Forelimb muscle (tissue), 1 donor: ENCODE results near the gene ATP11A. TPM values are rescaled to one million over a fixed set of nuclear protein-coding genes. Genes with fewer than 3 reads are reported as not detected.

Experiments
- DNase-seq: peaks from one replicate; pipeline ENCODE4 v3.0.0-alpha.2; 2013; ENCODE audit warnings: low read depth
- polyA plus RNA-seq: library from polyadenylated mRNA; unstranded; fragments of 120-200 nt; gene quantifications from one replicate; pipeline ENCODE4 v1.2.1, GENCODE V29; 2013; ENCODE audit not compliant: insufficient read length

ATP11A gene
- polyA plus RNA-seq, 1 donor = 22.0 TPM

- DNase-seq = no peak
Observed at GRCh38 chr13:112709825-112710783, 20.3 kb downstream of the ATP11A start.

GRCh38 chr13:112710855-112711527, 21.2 kb downstream of the ATP11A start:
- no peak for DNase-seq

GRCh38 chr13:112711528-112712265, 21.9 kb downstream of the ATP11A start:
- peak; percentile 85 for DNase-seq

- DNase-seq = no peak
Observed at GRCh38 chr13:112712451-112713207, 22.8 kb downstream of the ATP11A start.

- DNase-seq = no peak
Observed at GRCh38 chr13:112713517-112714253, 23.8 kb downstream of the ATP11A start.

GRCh38 chr13:112714376-112715174, 24.7 kb downstream of the ATP11A start:
- no peak for DNase-seq

- DNase-seq = no peak
Observed at GRCh38 chr13:112715210-112715609, 25.4 kb downstream of the ATP11A start.

- DNase-seq = no peak
Observed at GRCh38 chr13:112715715-112716460, 26.1 kb downstream of the ATP11A start.

GRCh38 chr13:112716461-112716820, 26.6 kb downstream of the ATP11A start:
- no peak for DNase-seq

- no peak for DNase-seq
Observed at GRCh38 chr13:112716841-112717520, 27.1 kb downstream of the ATP11A start.

GRCh38 chr13:112718318-112718717, 28.5 kb downstream of the ATP11A start:
- DNase-seq = no peak

- DNase-seq = no peak
Observed at GRCh38 chr13:112719016-112719415, 29.2 kb downstream of the ATP11A start.

GRCh38 chr13:112719556-112719955, 29.7 kb downstream of the ATP11A start:
- DNase-seq = no peak

- no peak for DNase-seq
Observed at GRCh38 chr13:112720251-112720650, 30.4 kb downstream of the ATP11A start.

GRCh38 chr13:112720814-112721197, 31.0 kb downstream of the ATP11A start:
- DNase-seq = no peak

GRCh38 chr13:112721198-112722104, 31.6 kb downstream of the ATP11A start:
- DNase-seq = no peak

- no peak for DNase-seq
Observed at GRCh38 chr13:112722433-112723263, 32.8 kb downstream of the ATP11A start.
